ENCODE measurements around the gene NCOR2. TPM values are rescaled to one million over a fixed set of nuclear protein-coding genes. Genes with fewer than 3 reads are reported as not detected.

NCOR2 gene
- total RNA-seq, 1 donor from 2014 or later = 118 TPM

DNA sequence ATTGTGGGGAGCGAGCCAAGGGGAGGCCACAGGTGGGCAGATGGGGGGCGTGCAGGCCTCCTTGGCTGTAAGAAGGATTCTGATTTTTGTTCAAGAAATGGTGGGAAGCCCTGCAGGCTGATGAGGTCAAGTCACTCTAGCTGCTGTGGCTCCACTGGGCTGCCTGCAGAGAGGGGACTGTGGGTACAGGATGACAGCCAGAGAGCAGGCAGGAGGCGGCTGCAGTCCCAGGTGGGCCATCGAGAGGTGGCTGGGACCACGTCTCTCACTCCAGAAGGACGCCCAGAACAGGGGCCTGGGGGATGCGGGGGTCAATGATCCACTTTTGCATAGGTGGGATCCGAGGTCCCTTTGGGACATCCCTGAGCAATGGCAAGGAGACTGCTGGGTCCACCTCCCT lies 9.1 kb downstream of the NCOR2 start:
- intact Hi-C loops (cut with micrococcal nuclease) = no loop called here
- peaks cover 4% of the 10 kb centered on the region for H3K36me3 Mint-ChIP-seq (ENCODE audit: low read depth)
- no peak overlapping the region for H3K27ac Mint-ChIP-seq
- H3K27me3 Mint-ChIP-seq (ENCODE audit: insufficient read depth) = peaks cover 3% of the 10 kb centered on the region
- no peak for DNase-seq (ENCODE audit: low spot score)
- no peak overlapping the region for H3K4me3 Mint-ChIP-seq
- peaks cover 1% of the 10 kb centered on the region for H3K4me1 Mint-ChIP-seq (ENCODE audit: low read depth)
- H3K9me3 Mint-ChIP-seq = no peaks in the 10 kb centered on the region

- intact Hi-C loops (cut with micrococcal nuclease) = no loop called here
- Mint-ChIP-seq H3K9me3 (no peaks in the 10 kb centered on the region), H3K36me3 (ENCODE audit: low read depth) (peaks cover 4% of the 10 kb centered on the region), H3K4me1 (ENCODE audit: low read depth) (no peaks in the 10 kb centered on the region), H3K27ac (no peak overlapping the region), H3K27me3 (ENCODE audit: insufficient read depth) (peaks cover 3% of the 10 kb centered on the region), H3K4me3 (no peak overlapping the region)
- DNase-seq (ENCODE audit: low spot score) = no peak
Observed at GRCh38 chr12:124557518-124558223, 9.7 kb downstream of the NCOR2 start.

DNA sequence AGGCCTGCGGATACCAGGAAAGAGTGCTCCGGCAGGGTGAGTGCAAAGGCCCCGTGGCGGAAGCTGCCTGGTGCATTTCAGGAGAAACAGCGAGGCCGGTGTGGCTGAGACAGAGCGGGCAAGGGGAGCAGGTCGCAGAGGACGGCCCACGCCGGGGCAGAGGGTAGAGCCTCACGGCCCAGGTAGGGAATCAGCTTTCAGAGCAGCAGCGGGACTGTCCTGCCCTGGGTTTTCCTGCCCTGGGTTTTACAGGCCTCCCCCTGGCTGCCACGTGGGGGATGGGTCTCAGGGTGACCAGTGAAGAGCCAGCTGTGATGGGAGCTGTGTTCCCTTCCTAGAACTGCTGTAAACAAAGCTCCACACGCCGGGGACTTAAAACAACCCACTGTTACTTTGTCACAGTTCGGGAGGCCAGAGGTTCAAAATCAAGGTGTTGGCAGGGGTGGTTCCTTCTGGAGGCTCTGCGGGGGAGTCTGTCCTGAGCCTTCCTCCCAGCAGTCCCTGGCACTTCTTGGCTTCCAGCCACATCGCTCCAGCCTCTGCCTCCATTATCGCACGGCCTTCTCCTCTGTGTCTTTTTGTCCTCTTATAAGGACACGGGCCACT lies 10.4 kb downstream of the NCOR2 start:
- Mint-ChIP-seq H3K4me1 (ENCODE audit: low read depth) (no peaks in the 10 kb centered on the region), H3K27ac (no peak overlapping the region), H3K4me3 (no peak overlapping the region), H3K9me3 (no peaks in the 10 kb centered on the region), H3K27me3 (ENCODE audit: insufficient read depth) (peaks cover 3% of the 10 kb centered on the region), H3K36me3 (ENCODE audit: low read depth) (peaks cover 4% of the 10 kb centered on the region)
- intact Hi-C loops (cut with micrococcal nuclease) = no loop called here
- no peak for DNase-seq (ENCODE audit: low spot score)

GRCh38 chr12:124556074-124556466 lies 11.3 kb downstream of the NCOR2 start:
- H3K4me1 Mint-ChIP-seq (ENCODE audit: low read depth) = peaks cover 9% of the 10 kb centered on the region
- no peak for DNase-seq (ENCODE audit: low spot score)
- H3K9me3 Mint-ChIP-seq = no peaks in the 10 kb centered on the region
- intact Hi-C loops (cut with micrococcal nuclease) = no loop called here
- H3K27ac Mint-ChIP-seq = no peak overlapping the region
- H3K36me3 Mint-ChIP-seq (ENCODE audit: low read depth) = peaks cover 4% of the 10 kb centered on the region
- no peak overlapping the region for H3K4me3 Mint-ChIP-seq
- peaks cover 3% of the 10 kb centered on the region for H3K27me3 Mint-ChIP-seq (ENCODE audit: insufficient read depth)

DNA sequence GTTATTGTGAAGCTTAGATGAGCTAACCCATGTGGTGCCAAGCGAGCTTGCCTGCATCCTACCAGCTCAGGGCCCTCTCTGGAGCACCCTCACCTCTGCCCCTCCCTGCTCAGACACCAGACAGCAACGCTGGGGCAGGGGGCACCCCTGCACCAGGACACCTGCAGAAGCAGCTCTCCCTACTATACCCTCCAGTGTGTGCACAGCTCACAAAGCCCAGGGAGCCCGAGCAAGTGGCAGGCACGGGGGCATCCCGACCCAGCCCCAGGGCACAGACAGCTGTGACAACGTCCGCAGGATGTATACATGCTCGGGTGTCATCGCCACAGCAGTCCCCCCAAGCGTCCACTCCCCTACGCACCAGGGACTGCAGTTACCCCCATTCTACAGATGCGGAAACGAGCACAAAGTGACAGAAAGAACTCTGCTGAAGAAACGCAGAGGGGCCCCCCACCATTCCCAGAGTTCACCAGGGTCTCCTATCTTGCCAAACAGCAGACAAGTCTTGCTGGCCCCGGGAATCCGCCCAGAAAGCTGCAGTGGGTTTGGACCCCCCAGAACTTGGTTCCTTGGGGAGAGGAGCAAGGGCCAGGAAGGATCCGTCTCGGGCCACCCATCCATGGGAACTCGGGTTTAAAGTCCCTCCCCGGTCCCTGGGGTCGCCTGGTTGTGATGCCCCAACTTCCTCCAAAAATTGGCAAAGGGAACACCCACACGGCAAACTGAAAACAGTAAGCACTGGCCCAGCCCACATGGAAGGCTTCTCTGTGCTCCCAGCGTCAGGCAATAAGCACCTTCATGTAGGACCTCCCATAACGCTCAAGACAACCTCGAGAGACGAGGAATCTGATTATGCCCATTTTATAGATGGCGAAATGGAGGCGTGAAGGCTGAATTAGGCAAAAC lies 12.0 kb downstream of the NCOR2 start:
- no peaks in the 10 kb centered on the region for H3K9me3 Mint-ChIP-seq
- no peak overlapping the region for H3K27ac Mint-ChIP-seq
- no peak overlapping the region for H3K4me3 Mint-ChIP-seq
- H3K4me1 Mint-ChIP-seq (ENCODE audit: low read depth) = peaks cover 15% of the 10 kb centered on the region
- H3K27me3 Mint-ChIP-seq (ENCODE audit: insufficient read depth) = peaks cover 3% of the 10 kb centered on the region
- intact Hi-C loops (cut with micrococcal nuclease) = no loop called here
- no peak for DNase-seq (ENCODE audit: low spot score)
- peaks cover 4% of the 10 kb centered on the region for H3K36me3 Mint-ChIP-seq (ENCODE audit: low read depth)

DNA sequence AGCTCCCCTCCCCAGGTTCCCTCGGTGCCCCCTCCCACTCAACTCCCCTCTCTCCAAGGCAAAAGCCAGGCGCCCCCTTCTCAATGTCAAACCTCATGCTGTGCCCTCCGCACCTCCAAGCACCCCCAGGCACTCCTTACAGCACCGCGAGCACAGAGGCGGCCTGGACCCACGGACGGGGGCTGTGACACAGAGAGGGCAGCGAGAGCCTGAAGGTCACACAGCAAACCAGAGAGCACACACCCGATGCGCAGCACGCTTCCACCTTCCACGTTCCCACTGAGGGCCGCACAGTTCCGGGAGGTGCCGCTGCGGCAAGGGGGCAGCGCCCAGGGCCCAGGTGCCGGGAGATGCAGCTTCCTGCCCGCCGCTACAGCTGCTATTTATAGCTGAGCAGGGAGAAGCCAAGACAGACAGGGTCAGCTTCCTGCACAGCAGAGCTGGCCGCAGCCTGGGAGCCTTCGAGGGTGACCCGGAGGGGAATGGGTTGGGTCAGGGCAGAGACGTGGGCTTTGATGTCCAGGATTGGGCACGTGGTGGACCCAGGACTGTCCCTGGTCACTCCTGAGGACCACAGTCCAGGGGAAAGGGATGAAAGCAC lies 12.9 kb downstream of the NCOR2 start:
- H3K36me3 Mint-ChIP-seq (ENCODE audit: low read depth) = peaks cover 3% of the 10 kb centered on the region
- H3K27ac Mint-ChIP-seq = no peak overlapping the region
- H3K4me3 Mint-ChIP-seq = no peak overlapping the region
- H3K9me3 Mint-ChIP-seq = no peaks in the 10 kb centered on the region
- DNase-seq (ENCODE audit: low spot score) = no peak
- peaks cover 3% of the 10 kb centered on the region for H3K27me3 Mint-ChIP-seq (ENCODE audit: insufficient read depth)
- intact Hi-C loops (cut with micrococcal nuclease) = no loop called here
- H3K4me1 Mint-ChIP-seq (ENCODE audit: low read depth) = peaks cover 23% of the 10 kb centered on the region

- DNase-seq (ENCODE audit: low spot score) = no peak
- Mint-ChIP-seq H3K27ac (no peak overlapping the region), H3K4me1 (ENCODE audit: low read depth) (peaks cover 24% of the 10 kb centered on the region), H3K9me3 (no peaks in the 10 kb centered on the region), H3K4me3 (no peak overlapping the region), H3K27me3 (ENCODE audit: insufficient read depth) (peaks cover 3% of the 10 kb centered on the region), H3K36me3 (ENCODE audit: low read depth) (no peaks in the 10 kb centered on the region)
- intact Hi-C loops (cut with micrococcal nuclease) = loop anchor here (2.0 kb wide), 1 partner anchor 13 kb away; the partner anchor contains the start of gene NCOR2
Observed at GRCh38 chr12:124553862-124554428, 13.5 kb downstream of the NCOR2 start.

- Mint-ChIP-seq H3K4me3 (no peak overlapping the region), H3K27ac (no peak overlapping the region), H3K9me3 (no peaks in the 10 kb centered on the region), H3K4me1 (ENCODE audit: low read depth) (peaks cover 41% of the 10 kb centered on the region), H3K36me3 (ENCODE audit: low read depth) (peaks cover 6% of the 10 kb centered on the region), H3K27me3 (ENCODE audit: insufficient read depth) (peaks cover 3% of the 10 kb centered on the region)
- intact Hi-C loops (cut with micrococcal nuclease) = loop anchor here (2.0 kb wide), 1 partner anchor 15 kb away; the partner anchor contains the start of gene NCOR2
- DNase-seq (ENCODE audit: low spot score) = no peak
Observed at GRCh38 chr12:124551268-124552144, 15.9 kb downstream of the NCOR2 start.

DNA sequence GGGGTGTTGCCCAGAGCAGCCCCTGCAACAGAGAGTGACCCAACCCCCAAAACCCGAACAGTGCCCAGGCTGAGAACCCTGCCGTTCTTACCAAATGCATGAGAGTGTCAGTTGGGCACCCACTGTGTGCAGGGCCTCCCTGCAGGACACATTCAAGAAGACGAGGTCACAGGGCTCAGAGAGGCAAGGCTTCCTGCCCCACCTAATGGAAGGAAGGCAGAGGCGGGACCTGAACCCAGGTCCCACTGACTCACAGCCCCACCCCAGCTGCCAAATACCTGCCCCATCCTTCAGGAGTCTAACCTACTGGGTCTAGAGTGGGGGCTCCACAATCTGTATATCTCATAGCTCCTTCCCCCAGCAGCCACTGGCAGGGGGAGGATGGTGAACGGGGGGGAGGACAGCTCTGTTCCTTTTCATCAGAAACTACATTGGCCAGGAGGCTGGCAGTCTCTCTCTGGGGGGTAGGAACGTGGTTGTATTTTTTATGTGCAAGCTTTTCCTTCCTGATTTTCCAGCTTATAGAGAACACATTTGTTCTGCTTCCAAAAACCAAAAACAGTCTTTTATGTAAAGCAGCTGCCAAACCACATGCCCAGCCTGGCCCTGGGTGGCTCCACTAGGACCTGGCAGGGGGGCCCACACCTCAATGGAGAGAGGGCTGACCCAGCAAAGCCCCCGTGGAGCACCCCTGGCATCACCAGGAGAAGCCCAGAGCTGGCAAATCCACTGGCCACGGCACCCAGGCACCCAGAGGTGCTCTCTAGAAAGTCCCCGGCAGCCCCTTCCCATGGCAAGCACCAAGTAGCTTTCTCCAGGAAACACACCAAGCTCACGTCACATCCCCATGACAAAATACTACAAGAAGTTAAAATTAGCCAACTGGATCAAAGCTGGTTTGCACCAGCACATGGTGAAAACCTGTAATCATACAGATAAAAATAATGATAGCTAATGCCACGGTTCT lies 17.0 kb downstream of the NCOR2 start:
- Mint-ChIP-seq H3K4me3 (no peak overlapping the region), H3K36me3 (ENCODE audit: low read depth) (peaks cover 6% of the 10 kb centered on the region), H3K27ac (no peak overlapping the region), H3K4me1 (ENCODE audit: low read depth) (peaks cover 51% of the 10 kb centered on the region), H3K27me3 (ENCODE audit: insufficient read depth) (peaks cover 3% of the 10 kb centered on the region), H3K9me3 (no peaks in the 10 kb centered on the region)
- intact Hi-C loops (cut with micrococcal nuclease) = no loop called here
- no peak for DNase-seq (ENCODE audit: low spot score)

- no peak overlapping the region for H3K4me3 Mint-ChIP-seq
- H3K9me3 Mint-ChIP-seq = no peaks in the 10 kb centered on the region
- peaks cover 6% of the 10 kb centered on the region for H3K36me3 Mint-ChIP-seq (ENCODE audit: low read depth)
- intact Hi-C loops (cut with micrococcal nuclease) = loop anchor here (5.0 kb wide), 1 partner anchor 97 kb away; no protein-coding TSS in a partner anchor
- H3K27ac Mint-ChIP-seq = no peak overlapping the region
- no peak for DNase-seq (ENCODE audit: low spot score)
- peaks cover 5% of the 10 kb centered on the region for H3K27me3 Mint-ChIP-seq (ENCODE audit: insufficient read depth)
- H3K4me1 Mint-ChIP-seq (ENCODE audit: low read depth) = peaks cover 59% of the 10 kb centered on the region
Observed at GRCh38 chr12:124549629-124550028, 17.8 kb downstream of the NCOR2 start.

DNA sequence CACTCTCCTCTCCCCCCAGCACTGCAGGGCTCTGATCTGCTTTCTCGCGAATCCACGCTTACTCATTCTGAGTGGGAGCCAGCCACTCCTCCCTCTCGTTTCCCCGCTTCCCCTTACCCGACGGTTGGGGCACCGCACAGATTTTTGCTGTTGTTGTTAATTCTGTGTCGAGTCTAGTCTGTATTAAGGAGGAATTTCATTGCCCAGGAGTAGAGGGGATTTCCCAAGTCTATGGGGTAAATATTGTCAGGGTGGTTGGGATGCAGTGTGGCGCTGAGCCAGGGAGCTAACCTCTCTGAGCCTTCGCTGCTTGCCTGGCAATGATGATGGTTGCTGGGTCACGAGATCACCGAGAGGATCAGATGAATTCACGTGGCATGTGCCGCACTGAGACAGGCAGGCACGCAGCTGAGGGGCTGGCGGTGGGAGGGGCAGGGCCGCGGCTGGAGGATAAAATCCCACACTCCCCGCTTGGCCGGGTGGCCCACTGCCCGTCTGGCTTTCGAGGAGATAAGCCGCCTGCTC lies 18.5 kb downstream of the NCOR2 start:
- no peak overlapping the region for H3K27ac Mint-ChIP-seq
- intact Hi-C loops (cut with micrococcal nuclease) = loop anchor here (5.0 kb wide), 1 partner anchor 97 kb away; no protein-coding TSS in a partner anchor
- H3K36me3 Mint-ChIP-seq (ENCODE audit: low read depth) = peaks cover 6% of the 10 kb centered on the region
- no peaks in the 10 kb centered on the region for H3K9me3 Mint-ChIP-seq
- no peak for DNase-seq (ENCODE audit: low spot score)
- peaks cover 62% of the 10 kb centered on the region for H3K4me1 Mint-ChIP-seq (ENCODE audit: low read depth)
- no peak overlapping the region for H3K4me3 Mint-ChIP-seq
- H3K27me3 Mint-ChIP-seq (ENCODE audit: insufficient read depth) = peaks cover 3% of the 10 kb centered on the region
